Measurements from ENCODE around the gene MUC5AC.

The MUC5AC gene

GRCh38 chr11:1157645-1158591, at the start of gene MUC5AC:
MUC5AC (plus strand) TSS chr11:1157953; CDS start chr11:1158000, 47 bp downstream.
- H3K36me3 ChIP-seq = no peaks in the 10 kb centered on the region
- peaks cover 6% of the 10 kb centered on the region for H3K27me3 ChIP-seq
- no peaks in the 10 kb centered on the region for H3K4me1 ChIP-seq (ENCODE audit: control insufficient read depth in 1 of 2, insufficient read depth in 1 of 2, low read depth in 1 of 2, low read length in 1 of 2)
- TF ChIP-seq CTCF (IDR thresholded peaks at IDR 0.05) = no peak
- no peaks in the 10 kb centered on the region for H3K9me3 ChIP-seq
- H3K27ac ChIP-seq = no peak within 1 kb of the TSS
- no peak within 1 kb of the TSS for H3K4me3 ChIP-seq (ENCODE audit: low read depth in 1 of 2, low read length in 1 of 2)

- Histone ChIP-seq H3K4me3 (ENCODE audit: low read depth in 1 of 2, low read length in 1 of 2) (no peak overlapping the region), H3K4me1 (ENCODE audit: control insufficient read depth in 1 of 2, insufficient read depth in 1 of 2, low read depth in 1 of 2, low read length in 1 of 2) (no peaks in the 10 kb centered on the region), H3K9me3 (no peaks in the 10 kb centered on the region), H3K36me3 (no peaks in the 10 kb centered on the region), H3K27me3 (no peaks in the 10 kb centered on the region), H3K27ac (no peak overlapping the region)
- TF ChIP-seq CTCF (IDR thresholded peaks at IDR 0.05) = no peak
Observed at GRCh38 chr11:1108246-1108900, 49.4 kb upstream of the MUC5AC start.

GRCh38 chr11:1109101-1109917, 48.4 kb upstream of the MUC5AC start:
- Histone ChIP-seq H3K4me1 (ENCODE audit: control insufficient read depth in 1 of 2, insufficient read depth in 1 of 2, low read depth in 1 of 2, low read length in 1 of 2) (no peaks in the 10 kb centered on the region), H3K36me3 (no peaks in the 10 kb centered on the region), H3K9me3 (no peaks in the 10 kb centered on the region), H3K4me3 (ENCODE audit: low read depth in 1 of 2, low read length in 1 of 2) (no peak overlapping the region), H3K27ac (no peak overlapping the region), H3K27me3 (no peaks in the 10 kb centered on the region)
- no peak for TF ChIP-seq CTCF (IDR thresholded peaks at IDR 0.05)

GRCh38 chr11:1109918-1110705, 47.6 kb upstream of the MUC5AC start:
- no peak overlapping the region for H3K27ac ChIP-seq
- H3K27me3 ChIP-seq = no peaks in the 10 kb centered on the region
- no peak for TF ChIP-seq CTCF (IDR thresholded peaks at IDR 0.05)
- H3K36me3 ChIP-seq = no peaks in the 10 kb centered on the region
- H3K4me3 ChIP-seq (ENCODE audit: low read depth in 1 of 2, low read length in 1 of 2) = no peak overlapping the region
- H3K9me3 ChIP-seq = no peaks in the 10 kb centered on the region
- no peaks in the 10 kb centered on the region for H3K4me1 ChIP-seq (ENCODE audit: control insufficient read depth in 1 of 2, insufficient read depth in 1 of 2, low read depth in 1 of 2, low read length in 1 of 2)
